Mucosa of descending colon (tissue), 3 donors: ENCODE data around the gene SPRYD7. TPM values are rescaled to one million over a fixed set of nuclear protein-coding genes. Genes with fewer than 3 reads are reported as not detected.
"Not testable (repeated sequence)": the region's sequence is repeated elsewhere in the genome, so short reads cannot be mapped to it uniquely, and the experiment has no call there.

Source experiments
- ATAC-seq: fragments of 200-7000 bp; cut with Tn5 transposase; one replicate; pipeline ENCODE4 v1.9.1; 2020; ENCODE audit warnings: mild to moderate bottlenecking, moderate library complexity
- DNase-seq, 3 donors: peaks; one replicate each; pipeline ENCODE4 v3.0.0-alpha.2; 2020
- H3K36me3 ChIP-seq: fragments of 200-600 bp; one replicate; pipeline ENCODE4 v1.8.0; 2021; ENCODE audit warnings: low read depth, mild to moderate bottlenecking
- H3K4me1 ChIP-seq: fragments of 200-600 bp; one replicate; pipeline ENCODE4 v1.8.0; 2021; ENCODE audit warnings: low read depth, mild to moderate bottlenecking
- H3K4me3 ChIP-seq: fragments of 200-600 bp; one replicate; pipeline ENCODE4 v1.8.0; 2021; ENCODE audit warnings: mild to moderate bottlenecking
- H3K9me3 ChIP-seq: fragments of 200-600 bp; one replicate; pipeline ENCODE4 v1.8.0; 2021; ENCODE audit warnings: mild to moderate bottlenecking
- intact Hi-C, 2 donors: fragments of 100-400 bp; cut with DNase I in 1 of 2; cut with micrococcal nuclease in 1 of 2; formaldehyde crosslinking; loops; one replicate each; pipeline versions ENCODE4 v1.11.0 to v1.11.1; 2022; cut with DNase I, micrococcal nuclease
- total RNA-seq, 3 donors: library from RNA; stranded (reverse); fragmentation: NEBNext Ultra II Directional in 2 of 3; extraction: Animal tissue kit (Norgen Biotek cat#: 25700) in 2 of 3; gene quantifications; one replicate each; pipeline versions ENCODE4 v1.2.1 to v1.2.4, GENCODE V29; 2021 to 2023
- TF ChIP-seq, protein P1 (sequence below): fragments of 200-600 bp; IDR thresholded peaks from one replicate; pipeline ENCODE4 v1.8.0; 2022; ENCODE audit warnings: antibody characterized with exemption, mild to moderate bottlenecking
- donor health status: DM: no; HTN: no; CAD: no; lungs with moderate emphysema.
- donor health status: DM: no; HTN: no; CAD: no.
- donor health status: DM: no; HTN: yes; CAD: no.

The SPRYD7 gene
- total RNA-seq, 3 donors from 2014 or later = 11.2 to 15.0 (median 12.4) TPM

DNA sequence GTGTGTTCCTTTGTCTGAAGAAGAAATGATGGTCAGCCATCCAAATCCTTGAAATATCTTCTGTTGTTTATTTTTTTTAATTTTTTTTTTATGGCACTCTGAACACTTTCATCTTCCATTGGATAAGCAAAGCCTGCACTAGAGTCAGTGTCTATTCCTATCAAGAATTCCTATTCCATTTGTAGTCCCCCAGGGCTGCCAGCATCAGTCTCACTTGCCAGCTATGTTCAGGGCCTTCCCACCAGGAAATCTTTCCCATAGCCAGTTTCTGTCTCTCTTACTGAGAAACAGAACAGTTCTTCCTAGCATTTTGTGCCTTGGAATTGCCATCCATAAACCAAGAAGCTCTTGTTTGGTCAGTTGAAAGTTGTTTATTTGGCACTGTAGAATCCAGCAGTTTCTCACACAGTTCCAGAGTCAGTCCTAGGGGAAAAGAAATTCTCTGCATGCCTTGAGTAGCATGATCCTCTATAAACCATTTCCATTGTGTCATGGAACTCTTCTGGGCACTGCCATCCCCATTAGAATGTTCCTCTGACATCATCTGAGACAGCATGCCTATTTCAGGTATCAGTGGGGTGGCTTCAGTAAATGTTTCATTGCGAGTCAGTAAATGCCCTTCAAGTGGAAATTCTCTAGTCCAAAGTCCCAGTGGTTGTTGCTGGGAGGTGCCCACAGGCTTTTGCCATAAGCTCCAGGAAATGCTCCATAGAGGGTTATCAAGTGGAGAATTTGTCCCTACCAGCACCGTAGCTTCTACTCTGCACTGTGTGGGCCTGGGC lies 18.7 kb upstream of the SPRYD7 start:
- Histone ChIP-seq H3K4me1 (peaks cover 9% of the 10 kb centered on the region), H3K9me3 (no peaks in the 10 kb centered on the region), H3K4me3 (no peak overlapping the region), H3K36me3 (no peaks in the 10 kb centered on the region)
- intact Hi-C loops = no loop called here
- TF ChIP-seq, protein P1, sequence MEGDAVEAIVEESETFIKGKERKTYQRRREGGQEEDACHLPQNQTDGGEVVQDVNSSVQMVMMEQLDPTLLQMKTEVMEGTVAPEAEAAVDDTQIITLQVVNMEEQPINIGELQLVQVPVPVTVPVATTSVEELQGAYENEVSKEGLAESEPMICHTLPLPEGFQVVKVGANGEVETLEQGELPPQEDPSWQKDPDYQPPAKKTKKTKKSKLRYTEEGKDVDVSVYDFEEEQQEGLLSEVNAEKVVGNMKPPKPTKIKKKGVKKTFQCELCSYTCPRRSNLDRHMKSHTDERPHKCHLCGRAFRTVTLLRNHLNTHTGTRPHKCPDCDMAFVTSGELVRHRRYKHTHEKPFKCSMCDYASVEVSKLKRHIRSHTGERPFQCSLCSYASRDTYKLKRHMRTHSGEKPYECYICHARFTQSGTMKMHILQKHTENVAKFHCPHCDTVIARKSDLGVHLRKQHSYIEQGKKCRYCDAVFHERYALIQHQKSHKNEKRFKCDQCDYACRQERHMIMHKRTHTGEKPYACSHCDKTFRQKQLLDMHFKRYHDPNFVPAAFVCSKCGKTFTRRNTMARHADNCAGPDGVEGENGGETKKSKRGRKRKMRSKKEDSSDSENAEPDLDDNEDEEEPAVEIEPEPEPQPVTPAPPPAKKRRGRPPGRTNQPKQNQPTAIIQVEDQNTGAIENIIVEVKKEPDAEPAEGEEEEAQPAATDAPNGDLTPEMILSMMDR = no peak
- DNase-seq = peak in 2 of 3 donors; percentile 43 to 62
- peak; percentile 91 for ATAC-seq

DNA sequence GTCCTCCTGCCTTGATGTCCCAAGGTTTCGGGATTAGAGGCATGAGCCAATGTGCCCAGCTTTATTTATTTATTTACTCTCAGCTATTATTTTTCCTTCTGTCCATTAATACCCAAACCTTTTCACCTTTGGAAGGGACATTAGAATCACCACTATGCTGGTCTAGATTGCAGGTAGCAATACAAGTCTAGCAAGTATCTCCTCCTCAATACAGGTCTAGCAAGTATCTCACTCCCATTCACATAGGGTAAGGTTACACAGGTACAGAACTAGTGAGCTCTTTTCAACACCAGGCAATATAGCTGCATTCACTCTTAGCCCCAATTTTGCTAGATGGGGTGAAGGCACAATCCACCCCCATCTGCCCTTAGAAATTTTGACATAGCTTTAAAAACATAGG lies 17.4 kb upstream of the SPRYD7 start:
- Histone ChIP-seq H3K4me1 (peaks cover 9% of the 10 kb centered on the region), H3K9me3 (no peaks in the 10 kb centered on the region), H3K4me3 (no peak overlapping the region), H3K36me3 (no peaks in the 10 kb centered on the region)
- ATAC-seq (no peak), DNase-seq (no peak)
- intact Hi-C loops = no loop called here
- TF ChIP-seq, protein P1 = no peak

DNA sequence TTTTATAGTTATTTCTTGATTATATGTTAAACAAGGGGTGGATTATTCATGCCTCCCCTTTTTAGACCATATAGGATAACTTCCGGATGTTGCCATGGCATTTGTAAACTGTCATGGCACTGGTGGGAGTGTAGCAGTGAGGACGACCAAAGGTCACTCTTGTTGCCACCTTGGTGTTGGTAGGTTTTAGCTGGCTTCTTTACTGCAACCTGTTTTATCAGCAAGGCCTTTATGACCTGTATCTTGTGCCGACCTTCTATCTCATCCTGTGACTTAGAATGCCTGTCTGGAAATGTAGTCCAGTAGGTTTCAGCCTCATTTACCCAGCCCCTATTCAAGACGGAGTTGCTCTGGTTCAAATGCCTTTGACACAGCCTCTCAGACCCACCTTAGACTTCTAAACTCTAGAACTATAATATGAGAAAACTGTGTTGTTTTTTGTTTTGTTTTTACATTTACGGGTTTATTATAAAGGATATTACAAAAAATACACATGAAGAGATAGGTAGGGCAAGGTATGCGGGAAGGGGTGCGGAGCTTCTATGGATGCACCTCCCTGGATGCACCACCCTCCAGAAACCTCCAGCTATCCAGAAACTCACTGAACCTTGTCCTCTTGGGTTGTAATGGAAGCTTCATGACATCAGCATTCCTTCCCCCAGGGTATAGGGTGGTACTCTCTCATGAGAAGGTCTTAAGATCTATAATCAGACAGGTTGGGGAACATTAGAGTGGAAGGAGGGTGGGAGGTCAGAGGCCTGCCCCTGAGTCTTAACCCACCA lies 15.8 kb upstream of the SPRYD7 start:
- Histone ChIP-seq H3K4me3 (no peak overlapping the region), H3K9me3 (no peaks in the 10 kb centered on the region), H3K36me3 (no peaks in the 10 kb centered on the region), H3K4me1 (peaks cover 9% of the 10 kb centered on the region)
- TF ChIP-seq, protein P1 = no peak
- peak; percentile 64 for ATAC-seq
- peak in 1 of 3 donors; percentile 49 for DNase-seq
- intact Hi-C loops = no loop called here

DNA sequence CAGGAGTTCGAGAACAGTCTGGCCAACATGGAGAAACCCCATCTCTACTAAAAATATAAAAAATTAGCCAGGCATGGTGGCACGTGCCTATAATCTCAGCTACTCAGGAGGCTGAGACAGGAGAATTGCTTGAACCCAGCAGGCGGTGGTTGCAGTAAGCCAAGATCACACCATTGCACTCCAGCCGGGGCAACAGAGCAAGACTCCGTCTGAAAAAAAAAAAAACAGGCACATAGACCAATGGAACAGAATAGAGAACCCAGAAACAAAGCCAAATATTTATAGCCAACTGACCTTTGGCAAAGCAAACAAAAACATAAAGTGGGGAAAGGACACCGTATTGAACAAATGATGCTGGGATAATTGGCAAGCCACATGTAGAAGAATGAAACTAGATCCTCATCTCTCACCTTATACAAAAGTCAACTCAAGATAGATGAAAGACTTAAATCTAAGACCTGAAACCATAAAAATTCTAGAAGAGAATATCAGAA lies 12.7 kb upstream of the SPRYD7 start:
- H3K4me1 ChIP-seq, H3K9me3 ChIP-seq, DNase-seq, ATAC-seq, H3K4me3 ChIP-seq, H3K36me3 ChIP-seq, intact Hi-C loops: not testable (repeated sequence)

DNA sequence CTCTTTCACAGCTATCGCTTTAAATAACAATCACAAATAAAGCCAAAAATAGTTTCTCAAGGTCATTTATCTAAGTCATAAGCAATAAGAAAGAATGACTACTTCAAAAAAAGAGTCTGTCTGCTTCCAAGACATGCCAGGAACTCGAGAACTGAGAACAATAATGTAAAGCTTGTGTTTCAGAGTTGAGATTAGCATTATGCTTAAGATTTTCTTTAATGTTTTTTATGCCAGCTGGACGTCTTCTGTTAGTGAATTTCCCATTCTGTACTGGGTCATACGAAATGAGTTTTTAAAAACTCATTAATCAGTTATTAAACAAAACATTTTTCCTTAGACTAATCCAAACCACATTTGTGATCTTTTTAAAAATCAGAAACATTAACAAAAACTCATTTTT lies 3.2 kb upstream of the SPRYD7 start:
- Histone ChIP-seq H3K36me3 (peaks cover 3% of the 10 kb centered on the region), H3K4me3 (no peak overlapping the region), H3K4me1 (peaks cover 26% of the 10 kb centered on the region), H3K9me3 (no peaks in the 10 kb centered on the region)
- DNase-seq (no peak), ATAC-seq (no peak)
- intact Hi-C loops = no loop called here
- TF ChIP-seq, protein P1 = no peak

DNA sequence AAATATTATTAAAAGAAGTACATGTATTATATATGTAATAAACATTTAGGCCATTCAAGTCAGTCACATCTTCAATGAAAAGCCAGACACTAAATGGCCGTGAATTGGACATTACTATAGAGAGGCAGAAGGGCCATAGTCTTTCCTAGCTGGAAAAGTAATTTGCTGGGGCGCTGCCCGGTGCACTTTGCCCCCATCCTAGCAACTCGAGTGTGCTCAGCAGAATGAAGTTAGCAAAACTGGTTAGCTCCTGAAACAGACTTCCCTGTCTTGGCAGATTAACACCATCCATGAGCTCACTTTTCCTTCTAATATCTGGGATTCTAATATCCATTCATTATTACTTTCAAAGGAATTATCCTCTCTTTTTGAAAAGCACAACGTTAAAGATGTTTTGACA lies 2.8 kb upstream of the SPRYD7 start:
- TF ChIP-seq, protein P1 = no peak
- Histone ChIP-seq H3K4me1 (peaks cover 30% of the 10 kb centered on the region), H3K4me3 (no peak overlapping the region), H3K36me3 (peaks cover 3% of the 10 kb centered on the region), H3K9me3 (no peaks in the 10 kb centered on the region)
- intact Hi-C loops = no loop called here
- DNase-seq = peak; percentile 87 to 94 (median 91)
- ATAC-seq = peak; percentile 64
